GM13976 (cell line): ENCODE results near the gene NCBP3.

Experiments
- DNase-seq: peaks from one replicate; pipeline ENCODE4 v3.0.0; 2012; ENCODE audit warnings: low spot score
- CTCF ChIP-seq: IDR thresholded peaks from 2 replicates; pipeline ENCODE4 v1.5.1; 2012; ENCODE audit warnings: borderline replicate concordance, mild to moderate bottlenecking; ENCODE audit not compliant: insufficient read depth; ENCODE audit errors: extremely low read depth, missing control alignments, control extremely low read depth
- in situ Hi-C: fragments of 300-500 bp; cut with MboI; formaldehyde crosslinking; loops from one replicate; pipeline ENCODE4 v1.12.0; 2022; ENCODE audit warnings: low sequenced_read_pairs, mixed read lengths, inconsistent platforms; ENCODE audit not compliant: unreplicated experiment

Gene NCBP3

GRCh38 chr17:3762922-3763776, 82.9 kb downstream of the NCBP3 start:
- peak; percentile 83 for DNase-seq
- in situ Hi-C loops = no loop called here
- no peak for TF ChIP-seq CTCF

GRCh38 chr17:3761918-3762380, 84.1 kb downstream of the NCBP3 start:
- no peak for DNase-seq
- in situ Hi-C loops = no loop called here
- no peak for TF ChIP-seq CTCF

GRCh38 chr17:3761036-3761917, 84.8 kb downstream of the NCBP3 start:
- no peak for TF ChIP-seq CTCF
- in situ Hi-C loops = no loop called here
- DNase-seq = no peak

- in situ Hi-C loops = no loop called here
- no peak for TF ChIP-seq CTCF
- DNase-seq = no peak
Measured at GRCh38 chr17:3759597-3760216, 86.3 kb downstream of the NCBP3 start.

- no peak for TF ChIP-seq CTCF
- in situ Hi-C loops = no loop called here
- DNase-seq = no peak
Measured at GRCh38 chr17:3755335-3756030, 90.6 kb downstream of the NCBP3 start.
